IPS-NIHi7 (cell line): ENCODE results near the gene PHTF2.
"Not testable (repeated sequence)": the region's sequence is repeated elsewhere in the genome, so short reads cannot be mapped to it uniquely, and the experiment has no call there.

Experiments
- DNase-seq: peaks from one replicate; pipeline ENCODE4 v3.0.0; 2012; ENCODE audit warnings: mixed read lengths; ENCODE audit errors: extremely low spot score

The PHTF2 gene

DNA sequence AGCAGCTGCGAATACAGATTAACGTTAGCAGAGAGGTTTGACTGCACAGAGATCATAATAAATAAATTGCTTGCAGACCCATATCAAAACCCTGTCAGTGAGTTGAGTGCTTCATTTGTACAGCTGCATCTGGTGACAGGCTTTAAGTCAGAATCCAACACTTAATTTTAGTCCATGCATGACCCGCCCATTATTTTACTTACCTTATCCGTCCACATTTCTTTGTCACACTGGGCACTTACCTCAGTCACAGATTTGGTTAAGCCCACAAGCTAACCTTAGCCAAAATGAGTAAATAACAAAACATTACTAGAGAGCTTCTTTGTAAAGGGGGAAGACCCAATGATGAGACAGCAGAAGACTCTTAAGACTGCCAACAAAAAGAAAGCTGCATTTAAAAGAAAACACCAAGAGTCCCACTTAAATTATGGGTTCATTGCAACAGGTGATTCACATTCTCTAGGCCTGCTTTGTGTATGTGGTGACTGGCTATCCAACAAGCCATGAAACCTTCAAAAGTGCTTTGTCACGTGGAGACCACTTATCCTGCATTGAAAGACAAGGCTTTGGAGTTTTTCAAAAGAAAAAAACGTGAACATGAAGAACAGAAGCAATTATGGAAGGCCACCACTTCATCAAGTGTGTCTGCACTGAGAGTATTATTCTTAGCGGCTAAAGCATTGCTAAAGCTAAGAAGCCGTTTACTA, 32.2 kb downstream of the PHTF2 start:
- DNase-seq, result no peak

DNA sequence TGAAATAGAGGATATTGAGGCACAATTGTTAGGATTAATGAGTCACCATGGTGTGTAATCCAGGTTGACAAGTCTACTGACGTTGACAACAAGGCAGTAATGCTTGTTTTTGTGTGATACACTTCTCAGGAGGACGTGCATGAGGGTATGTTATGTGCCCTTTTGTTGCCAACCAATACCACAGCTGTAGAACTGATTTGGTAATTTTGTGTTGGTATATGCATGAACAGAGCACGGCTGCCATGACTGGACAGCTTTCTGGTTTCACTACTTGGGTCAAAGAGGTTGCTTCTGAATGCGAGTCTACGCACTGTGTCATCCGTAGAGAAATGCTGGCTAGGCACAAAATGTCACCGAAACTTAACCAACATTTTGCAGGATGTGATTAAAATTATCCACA, 32.9 kb downstream of the PHTF2 start:
- no peak for DNase-seq

DNA sequence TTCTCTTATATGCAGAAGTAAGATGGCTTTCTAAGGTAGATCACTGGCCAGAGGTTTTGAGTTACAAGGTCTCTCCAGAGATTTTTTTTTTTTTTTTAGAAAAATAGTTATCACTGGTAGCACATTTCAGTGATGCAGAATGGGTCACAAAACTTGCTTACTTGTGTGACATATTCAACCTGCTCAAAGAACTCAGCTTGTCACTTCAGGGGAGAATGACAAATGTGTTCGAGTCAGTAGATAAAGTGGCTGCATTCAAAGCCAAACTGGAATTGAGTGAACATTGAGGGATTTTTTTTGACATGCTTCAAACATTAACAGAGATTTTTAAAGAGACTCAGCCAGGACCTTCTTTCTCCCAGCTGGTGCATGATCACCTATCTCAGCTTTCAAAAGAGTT, 33.4 kb downstream of the PHTF2 start:
- DNase-seq, result no peak

DNA sequence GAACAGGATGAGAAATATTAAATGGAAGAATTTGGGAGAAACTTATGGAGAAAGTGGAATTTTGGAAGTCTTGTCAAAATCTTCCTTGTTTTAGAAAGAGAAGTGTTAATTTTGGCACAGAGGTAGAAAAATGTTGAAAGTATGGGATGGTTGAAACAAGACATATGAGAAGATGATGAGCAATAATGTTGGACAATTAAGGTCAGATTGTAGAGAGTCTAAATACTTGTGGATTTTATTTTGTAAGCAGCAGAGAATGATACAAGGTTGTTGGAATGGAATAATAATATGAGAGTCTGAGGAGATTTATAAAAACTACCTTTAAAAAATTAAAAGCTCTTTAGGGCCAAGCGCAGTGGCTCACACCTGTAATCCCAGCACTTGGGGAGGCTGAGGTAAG, 34.6 kb downstream of the PHTF2 start:
- no peak for DNase-seq

DNA sequence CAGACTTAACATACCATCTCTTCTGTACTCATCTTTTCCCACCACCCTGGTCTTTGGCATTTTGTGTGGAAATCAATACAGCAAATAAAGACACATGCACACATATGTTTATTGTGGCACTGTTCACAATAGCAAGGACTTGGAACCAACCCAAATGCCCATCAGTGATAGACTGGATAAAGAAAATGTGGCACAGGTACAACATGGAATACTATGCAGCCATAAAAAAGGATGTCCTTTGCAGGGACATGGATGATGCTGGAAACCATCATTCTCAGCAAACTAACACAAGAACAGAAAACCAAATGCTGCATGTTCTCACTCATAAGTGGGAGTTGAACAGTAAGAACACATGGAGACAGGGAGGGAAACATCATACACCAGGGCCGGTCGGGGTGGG, 37.9 kb downstream of the PHTF2 start:
- DNase-seq, result not testable (repeated sequence)

DNA sequence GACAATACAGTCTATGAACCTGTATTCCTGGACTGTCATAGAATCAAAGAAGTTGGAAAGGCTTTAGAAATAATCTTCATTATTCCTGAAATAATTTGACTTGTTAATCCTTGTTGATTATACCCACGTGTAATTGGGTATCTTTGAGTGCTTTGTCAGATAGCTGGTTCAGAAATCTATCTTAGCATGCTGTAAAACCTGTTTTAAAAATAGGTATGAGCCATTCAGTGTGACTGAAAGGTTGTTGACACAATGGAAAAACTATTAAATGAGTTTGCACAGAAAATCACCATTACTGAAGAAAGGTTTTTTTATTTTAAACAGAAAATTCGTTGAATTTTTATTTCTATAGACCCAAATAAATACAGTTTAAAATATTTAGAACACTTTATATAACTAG, 38.7 kb downstream of the PHTF2 start:
- no peak for DNase-seq

DNA sequence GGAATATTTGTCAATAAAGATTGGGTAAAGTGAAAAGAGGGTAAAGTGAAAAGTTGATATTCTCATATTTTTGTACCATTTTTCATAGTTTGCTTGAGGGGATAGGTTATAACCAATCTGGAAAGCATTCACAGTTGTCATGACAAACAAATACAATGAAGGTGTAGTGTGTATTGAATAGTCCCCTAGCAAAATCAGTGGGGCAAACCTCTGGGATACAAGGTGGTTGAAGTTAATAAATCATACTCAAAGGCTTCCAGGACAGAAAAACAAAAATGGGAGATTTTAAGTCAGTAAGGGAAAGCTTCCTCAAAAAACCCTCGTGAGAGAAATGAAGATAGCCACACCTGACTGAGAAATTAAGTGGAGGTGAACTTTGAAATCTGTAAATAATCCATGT, 39.4 kb downstream of the PHTF2 start:
- DNase-seq, result no peak

DNA sequence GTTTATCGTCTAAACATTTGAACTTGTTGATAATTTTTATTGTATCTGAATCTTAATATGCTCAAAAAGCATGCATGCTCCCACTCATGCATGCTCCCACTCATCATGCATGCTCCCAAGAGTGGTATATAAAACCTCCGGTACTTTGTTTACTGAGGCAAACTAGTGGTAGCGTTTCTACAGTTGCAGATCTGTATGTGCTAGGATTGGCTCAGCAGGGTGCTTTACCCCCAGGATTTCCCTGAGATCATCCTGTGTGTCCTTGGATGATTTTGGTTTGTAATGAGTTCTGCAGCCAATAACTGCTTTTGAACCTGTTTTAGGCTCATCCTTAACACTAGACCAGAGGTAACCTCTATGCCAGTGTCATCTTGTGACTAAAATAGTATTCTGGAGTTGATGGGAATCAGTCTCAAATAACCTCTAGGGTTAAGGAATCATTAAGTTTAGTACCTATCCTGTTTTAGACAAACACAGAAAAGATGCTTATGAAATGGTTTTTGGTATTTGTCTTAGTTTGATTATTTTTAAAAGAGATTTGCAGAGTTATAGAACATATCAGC, 40.4 kb downstream of the PHTF2 start:
- DNase-seq, result no peak

DNA sequence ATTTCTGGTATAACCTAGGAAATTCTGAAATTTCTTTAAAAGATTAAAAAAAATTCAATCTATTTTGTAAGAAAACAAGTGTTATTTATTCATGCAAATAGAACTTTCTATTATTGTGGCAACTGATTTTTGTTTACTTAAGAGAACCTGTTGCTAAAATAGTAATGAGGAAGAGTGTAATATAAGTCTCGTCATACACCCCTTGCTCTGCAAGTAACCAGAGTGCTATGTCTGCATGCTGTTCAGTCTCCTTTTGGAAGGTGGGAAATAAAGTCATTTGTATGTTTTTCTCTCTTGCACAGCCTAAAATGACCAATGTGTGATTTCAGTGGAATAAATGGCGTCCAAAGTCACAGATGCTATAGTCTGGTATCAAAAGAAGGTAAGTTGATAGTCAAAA, 41.3 kb downstream of the PHTF2 start:
- DNase-seq, result no peak

DNA sequence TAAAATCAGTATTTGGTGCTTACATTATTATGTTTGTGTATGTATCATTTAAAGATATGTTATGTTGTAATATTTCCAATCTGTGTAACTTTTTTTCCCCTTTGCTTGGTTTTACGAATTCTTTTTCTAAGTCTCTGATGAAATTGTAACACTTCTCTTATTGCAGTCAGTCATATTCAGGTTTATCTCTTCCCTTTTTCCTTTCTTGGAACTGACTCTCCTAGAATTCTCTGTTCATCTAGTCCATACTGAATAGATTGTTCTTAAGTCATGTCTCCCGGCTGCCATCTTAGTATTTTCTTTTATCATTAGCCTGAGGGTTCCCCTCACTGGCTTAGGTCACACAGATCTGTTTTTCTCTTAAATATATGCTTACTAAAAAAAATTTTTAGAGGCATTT, 44.6 kb downstream of the PHTF2 start:
- DNase-seq, result no peak

DNA sequence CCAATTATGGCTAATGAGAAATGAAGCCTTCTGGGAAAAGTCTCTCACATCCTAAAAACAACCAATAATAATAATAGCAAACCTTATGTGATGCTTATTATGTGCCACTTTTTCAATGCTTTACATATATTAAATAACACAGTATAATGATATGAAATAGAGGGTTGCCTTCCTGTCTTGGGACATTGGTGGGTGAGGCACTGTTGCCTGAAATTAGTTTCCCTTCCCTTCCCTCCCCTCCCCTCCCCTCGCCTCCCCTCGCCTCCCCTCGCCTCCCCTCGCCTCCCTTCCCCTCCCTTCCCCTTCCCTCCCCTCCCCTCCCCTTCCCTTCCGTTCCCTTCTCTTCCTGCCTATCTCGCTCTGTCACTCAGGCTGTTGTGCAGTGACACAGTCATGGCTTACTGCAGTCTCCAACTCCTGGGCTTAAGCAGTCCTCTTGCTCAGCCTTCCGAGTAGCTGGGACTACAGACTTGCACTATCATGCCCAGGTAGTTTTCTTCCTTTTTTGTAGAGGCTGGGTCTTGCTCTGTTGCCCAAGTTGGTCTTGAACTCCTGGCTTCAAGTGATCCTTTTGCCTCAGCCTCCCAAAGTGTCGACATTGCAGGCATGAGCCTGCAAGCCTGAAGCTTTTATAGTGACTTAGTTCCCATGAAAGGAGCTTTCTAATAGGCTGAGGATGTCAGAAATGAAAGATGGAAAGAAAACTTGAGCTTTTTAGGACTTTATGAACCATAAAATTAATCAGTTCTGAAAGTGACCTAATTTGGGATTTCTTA, 47.9 kb downstream of the PHTF2 start:
- DNase-seq, result no peak

DNA sequence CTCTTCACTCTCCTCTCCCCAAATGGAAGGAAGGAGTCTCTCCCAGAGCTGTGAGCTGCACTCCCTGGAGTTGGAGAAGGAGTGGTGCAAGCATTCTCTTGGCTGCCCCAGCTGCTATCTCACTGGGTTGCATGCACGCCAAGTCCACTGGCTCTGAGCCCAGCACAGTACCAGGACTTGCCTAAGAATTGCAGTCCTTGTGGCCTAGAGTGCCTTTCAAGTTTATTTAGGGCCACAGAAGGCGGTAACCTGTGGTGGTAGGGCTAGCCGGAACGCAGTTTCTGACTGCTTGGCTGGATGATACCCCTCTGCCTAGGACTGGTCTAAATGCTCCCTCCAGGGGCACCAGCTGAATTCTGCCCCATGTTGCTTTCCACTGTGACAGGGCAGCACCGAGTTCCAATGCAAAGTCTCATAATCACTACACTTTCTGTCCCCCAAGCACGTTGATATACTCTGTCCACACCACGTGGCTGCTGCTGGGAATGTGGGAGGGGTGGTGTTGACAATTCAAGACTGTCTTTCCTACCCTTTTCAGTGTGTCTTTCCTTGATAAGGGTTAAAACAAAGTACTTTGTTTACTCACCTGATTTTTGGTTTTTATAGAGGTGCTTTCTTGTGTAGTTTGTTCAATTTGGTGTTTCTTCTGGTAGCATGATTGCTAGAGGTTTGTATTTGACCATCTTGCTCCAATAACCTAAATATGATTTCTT, 57.0 kb downstream of the PHTF2 start:
- no peak for DNase-seq

DNA sequence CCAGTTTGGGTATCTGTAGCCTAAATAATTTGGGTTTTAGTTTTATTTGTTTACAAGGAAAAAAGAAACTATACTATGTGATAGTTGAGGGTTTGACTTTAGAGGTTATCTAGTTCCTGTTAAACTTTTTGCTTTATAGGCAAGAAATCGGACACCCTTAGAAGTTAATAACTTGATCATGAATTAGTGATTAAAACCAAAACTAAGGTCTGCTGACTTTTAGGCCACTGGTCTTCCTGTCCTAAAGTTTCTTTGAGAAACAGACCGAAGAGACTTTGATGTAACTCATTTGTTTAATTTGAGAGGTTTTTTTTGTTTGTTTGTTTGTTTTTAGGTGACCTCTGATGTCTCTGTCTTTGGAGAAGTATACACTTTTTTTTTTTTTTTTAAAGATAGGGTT, 59.7 kb downstream of the PHTF2 start:
- no peak for DNase-seq

DNA sequence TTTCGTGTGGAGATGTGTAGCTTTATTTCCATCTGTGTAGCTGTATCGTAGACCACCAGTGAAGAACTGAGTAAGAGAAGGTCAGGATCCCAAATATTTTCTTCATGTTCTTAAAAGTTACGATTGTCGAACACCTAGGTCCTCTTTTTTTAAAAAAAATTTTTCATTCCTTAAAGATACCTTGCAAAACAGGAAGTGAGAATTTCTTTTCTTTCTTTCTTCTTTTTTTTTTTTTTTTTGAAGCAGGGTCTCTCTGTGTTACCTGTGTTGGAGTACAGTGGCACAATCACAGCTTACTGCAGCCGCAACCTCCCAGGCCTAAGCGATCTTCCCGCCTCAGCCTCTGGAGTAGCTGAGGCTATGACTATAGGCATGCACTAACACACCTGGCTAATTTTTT, 60.8 kb downstream of the PHTF2 start:
- no peak for DNase-seq

DNA sequence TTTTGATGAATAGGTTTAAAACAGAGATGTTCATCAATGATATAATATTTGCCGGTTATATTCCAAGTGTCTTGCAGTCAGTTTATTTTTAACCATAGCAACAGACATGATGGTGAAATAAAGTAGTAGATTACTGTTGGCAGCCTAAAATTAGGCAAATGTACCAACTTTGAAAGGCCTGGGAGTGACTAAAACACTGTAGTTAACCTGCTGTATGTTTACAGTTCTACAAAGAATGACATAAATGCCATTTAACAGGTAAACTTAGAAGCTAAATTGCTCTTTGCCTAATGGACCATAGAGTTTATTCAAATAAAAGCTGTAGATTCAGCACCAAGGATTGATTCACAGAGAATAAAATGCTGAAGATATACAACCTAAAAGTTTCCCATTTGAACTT, 64.1 kb downstream of the PHTF2 start:
- DNase-seq, result no peak

DNA sequence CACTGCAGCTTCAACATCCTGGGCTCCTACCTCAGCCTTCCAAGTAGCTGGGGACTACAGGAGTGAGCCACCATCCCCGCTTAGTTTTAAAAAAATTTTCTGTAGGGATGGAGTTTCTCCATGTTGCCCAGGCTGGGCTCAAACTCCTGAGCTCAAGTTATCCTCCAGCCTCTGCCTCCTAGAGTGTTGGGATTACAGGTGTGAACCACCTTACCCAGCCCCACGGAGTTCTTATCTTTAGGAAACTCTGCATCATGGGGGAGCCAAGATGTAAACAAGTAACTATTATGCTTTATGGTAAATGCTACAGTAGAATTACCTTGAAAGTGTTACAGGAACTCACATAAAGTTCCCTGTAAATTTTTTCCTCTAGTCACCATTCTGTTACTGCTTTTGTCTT, 65.3 kb downstream of the PHTF2 start:
- no peak for DNase-seq

DNA sequence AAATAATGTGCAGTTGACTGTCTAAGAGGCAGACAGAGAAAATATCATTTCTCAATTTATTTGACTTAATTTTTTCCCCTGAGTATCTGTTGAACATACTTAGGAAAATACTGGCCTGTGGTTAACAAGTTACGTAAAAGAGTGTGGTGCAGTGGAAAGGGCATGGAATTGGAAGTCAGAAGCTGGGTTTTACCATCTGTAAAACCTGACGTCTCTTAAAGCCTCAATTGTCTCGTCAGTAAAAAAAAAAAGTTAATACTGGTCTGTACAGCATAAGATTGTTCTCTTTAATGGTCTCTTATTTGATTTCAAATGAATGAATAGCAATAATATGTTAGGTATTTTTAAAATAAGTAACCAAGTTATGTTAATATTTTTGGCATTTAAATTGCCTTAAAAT, 67.8 kb downstream of the PHTF2 start:
- DNase-seq, result no peak

DNA sequence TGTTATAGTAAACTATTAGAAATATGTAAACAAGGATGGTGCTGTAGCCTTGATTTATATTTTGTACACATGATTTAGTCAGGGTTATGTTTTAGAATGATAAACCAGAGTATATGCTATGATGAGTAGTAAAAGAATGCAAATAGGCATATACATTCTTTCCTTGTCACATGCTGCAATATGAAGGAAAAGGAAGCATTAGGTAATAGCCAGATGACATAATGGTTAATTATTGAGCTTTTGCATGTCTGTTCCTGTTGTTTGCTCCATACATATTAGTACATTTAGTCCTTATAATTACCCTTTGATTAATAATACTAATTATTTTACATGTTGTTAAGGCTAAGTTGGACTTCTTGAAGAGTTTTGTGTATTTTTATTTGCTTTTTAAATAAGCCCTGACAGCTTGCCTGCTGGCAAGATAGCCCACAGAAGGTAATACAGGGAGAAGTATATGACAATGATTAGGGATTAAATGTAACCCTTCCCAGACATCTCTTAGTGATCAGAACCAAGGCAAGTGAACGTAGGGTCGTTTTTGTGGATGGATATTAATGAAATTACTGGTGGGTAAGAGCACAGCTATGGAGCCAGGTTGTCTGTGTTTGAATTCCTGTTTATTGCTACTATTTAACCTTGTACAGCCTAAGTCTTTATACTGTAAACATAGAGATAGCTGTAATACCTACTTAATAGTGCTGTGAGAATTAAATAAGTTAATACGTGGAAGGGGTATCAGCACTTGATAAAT, 68.4 kb downstream of the PHTF2 start:
- no peak for DNase-seq

DNA sequence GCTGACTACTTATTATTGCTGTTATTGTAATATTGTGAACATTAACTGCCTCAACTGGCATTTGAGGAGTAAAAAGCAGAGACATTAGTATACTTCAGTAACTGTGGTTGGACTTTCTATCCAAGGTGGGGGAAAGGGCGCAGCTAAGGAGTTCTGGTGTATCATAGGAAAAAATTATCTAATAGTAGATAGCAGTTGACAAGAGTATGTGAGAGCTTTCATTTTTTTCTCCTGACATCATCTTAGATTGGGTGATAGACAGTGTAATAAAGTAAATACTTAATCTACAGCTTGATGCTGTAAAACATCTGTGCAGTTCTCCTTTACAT, 68.9 kb downstream of the PHTF2 start:
- no peak for DNase-seq

DNA sequence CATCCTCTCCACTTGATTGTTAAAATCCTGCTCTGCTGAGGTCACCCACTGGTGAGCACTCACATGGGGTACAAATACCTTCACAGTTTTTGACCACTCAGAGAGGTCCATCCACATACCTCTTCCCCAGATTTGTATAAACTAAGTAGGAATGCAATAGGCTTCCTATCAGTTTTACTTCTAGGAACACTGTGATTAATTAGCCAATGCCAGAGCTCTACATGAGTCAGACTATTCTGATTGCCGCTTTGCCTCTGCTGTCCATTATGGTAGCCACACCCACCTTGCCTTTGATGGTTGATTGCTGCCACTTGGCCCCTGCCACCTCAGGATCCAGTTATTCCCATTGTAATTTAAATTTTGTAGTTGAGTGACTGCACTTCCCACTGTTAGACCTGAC, 73.7 kb downstream of the PHTF2 start:
- not testable (repeated sequence) for DNase-seq

DNA sequence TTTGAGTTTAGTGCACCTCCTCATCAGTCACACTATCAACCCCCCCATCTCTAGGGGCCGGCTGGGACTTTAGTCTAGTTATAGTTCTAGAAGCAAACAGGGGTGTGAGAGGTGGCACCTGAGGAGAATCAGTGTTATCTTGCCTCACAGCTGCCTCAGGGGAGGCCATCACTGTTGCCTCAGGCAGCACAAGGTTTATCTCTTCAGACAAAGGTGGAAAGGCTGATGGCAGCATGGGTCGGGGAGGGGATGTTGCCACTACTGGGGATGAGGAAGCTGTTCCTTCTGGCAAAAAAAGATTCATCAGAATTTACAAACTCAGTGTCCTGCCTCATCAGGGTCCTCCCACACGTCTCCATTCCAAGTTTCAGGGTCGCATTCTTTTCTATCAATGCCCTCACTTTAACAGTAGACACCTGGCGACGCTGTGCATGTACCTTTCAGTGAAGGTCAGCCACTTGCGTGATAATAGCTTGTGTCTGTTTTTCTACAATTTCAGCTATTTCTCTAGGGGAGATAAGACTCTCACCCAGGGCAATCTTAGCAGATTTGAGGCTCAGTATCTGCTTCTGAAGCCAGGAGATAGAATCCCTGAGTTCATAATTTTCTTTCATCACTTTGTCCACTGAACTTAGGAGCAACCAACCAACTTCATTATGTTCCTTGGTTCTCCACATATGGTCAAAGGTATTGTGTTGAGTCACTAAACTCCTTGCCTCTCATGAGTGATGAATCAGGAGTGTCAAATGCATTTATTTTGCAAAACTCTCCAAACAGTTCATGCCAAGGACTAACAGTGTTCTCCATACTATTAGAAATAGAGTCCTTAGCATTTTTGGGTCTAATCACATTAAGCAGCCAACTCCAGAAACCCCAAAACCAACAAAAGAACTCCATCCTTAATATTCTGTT, 75.1 kb downstream of the PHTF2 start:
- not testable (repeated sequence) for DNase-seq
